H1 (cell line): ENCODE data around the gene MEGF11. TPM values are rescaled to one million over a fixed set of nuclear protein-coding genes. Genes with fewer than 3 reads are reported as not detected.

Experiments
- CTCF ChIA-PET: fragments of 300-600 bp; sonication (Branson Sonifier 250); formaldehyde crosslinking; loops from one replicate; lab custom pipeline; 2021; ENCODE audit not compliant: partially characterized antibody; lab: Charles Lee
- POLR2A ChIA-PET: fragments of 300-600 bp; sonication (Branson Sonifier 250); formaldehyde crosslinking; loops from one replicate; lab custom pipeline; 2021; ENCODE audit warnings: inconsistent platforms; ENCODE audit not compliant: partially characterized antibody; lab: Charles Lee
- DNase-seq, 2 experiments: peaks; one replicate each; pipeline versions ENCODE4 v3.0.0 to v3.0.0-alpha.2; 2010 to 2022; ENCODE audit warnings: low spot score in 2 of 2, low read depth in 1 of 2, mixed read lengths in 1 of 2
- FAIRE-seq: peaks from 2 replicates; lab custom pipeline; 2011; peaks lifted over from hg19 to GRCh38; lab: Jason Lieb, UNC
- H2AFZ ChIP-seq: 2 replicates; pipeline ENCODE4 v1.8.1; 2012; ENCODE audit warnings: low read length, inconsistent platforms
- H2AK5ac ChIP-seq: 2 replicates; pipeline ENCODE4 v1.6.1; 2013; ENCODE audit warnings: low read depth, low read length
- H2BK120ac ChIP-seq: replicated peaks from 2 replicates; pipeline ENCODE3; 2013; ENCODE audit warnings: low read depth, low read length, inconsistent platforms
- H2BK12ac ChIP-seq: 2 replicates; pipeline ENCODE4 v1.6.1; 2013; ENCODE audit warnings: low read depth, low read length
- H2BK15ac ChIP-seq: 2 replicates; pipeline ENCODE4 v1.6.1; 2013; ENCODE audit warnings: low read length
- H2BK20ac ChIP-seq: 2 replicates; pipeline ENCODE4 v1.6.1; 2013; ENCODE audit warnings: low read length
- H2BK5ac ChIP-seq: 2 replicates; pipeline ENCODE4 v1.6.1; 2013; ENCODE audit warnings: low read depth, low read length
- H3K14ac ChIP-seq: 2 replicates; pipeline ENCODE4 v1.6.1; 2013; ENCODE audit warnings: inconsistent platforms; ENCODE audit not compliant: insufficient read length
- H3K18ac ChIP-seq: 2 replicates; pipeline ENCODE4 v1.6.1; 2013; ENCODE audit warnings: low read length; ENCODE audit errors: extremely low read depth
- H3K23ac ChIP-seq: 2 replicates; pipeline ENCODE4 v1.6.1; 2013; ENCODE audit warnings: inconsistent platforms; ENCODE audit not compliant: insufficient read length
- H3K23me2 ChIP-seq: 2 replicates; pipeline ENCODE4 v1.6.1; 2013; ENCODE audit warnings: low read depth, low read length
- H3K27ac ChIP-seq: 2 replicates; pipeline ENCODE4 v1.6.1; 2011; ENCODE audit warnings: low read depth, low read length, inconsistent platforms
- H3K27me3 ChIP-seq, 4 experiments: replicated peaks in 1 of 4; 1 replicate in 1 of 4; 2 replicates in 3 of 4; pipeline versions ENCODE4 v1.6.1 to v1.8.1; 2011 to 2013; ENCODE audit warnings: low read length in 3 of 4, mild to moderate bottlenecking in 3 of 4, inconsistent platforms in 2 of 4, mixed read lengths in 2 of 4, moderate library complexity in 1 of 4; ENCODE audit not compliant: control insufficient read depth in 3 of 4, insufficient read depth in 3 of 4; ENCODE audit errors: extremely low read depth in 1 of 4
- H3K36me3 ChIP-seq, 4 experiments: 2 replicates each; pipeline versions ENCODE4 v1.6.1 to v1.8.1; 2011 to 2013; ENCODE audit warnings: mild to moderate bottlenecking in 4 of 4, low read length in 3 of 4, moderate library complexity in 2 of 4, control low read depth in 1 of 4, inconsistent platforms in 1 of 4; ENCODE audit not compliant: insufficient read depth in 4 of 4, control insufficient read depth in 2 of 4
- H3K4ac ChIP-seq: replicated peaks from 2 replicates; pipeline ENCODE3; 2013; ENCODE audit warnings: low read length, low read depth, mixed read lengths, inconsistent platforms; ENCODE audit not compliant: insufficient read length
- H3K4me1 ChIP-seq, 4 experiments: replicated peaks in 1 of 4; 1 replicate in 1 of 4; 2 replicates in 3 of 4; pipeline versions ENCODE4 v1.6.1 to v1.8.1; 2011 to 2013; ENCODE audit warnings: low read length in 3 of 4, inconsistent platforms in 2 of 4, mixed read lengths in 1 of 4; ENCODE audit not compliant: insufficient read depth in 4 of 4, control insufficient read depth in 3 of 4
- H3K4me2 ChIP-seq, 2 experiments: 2 replicates each; pipeline versions ENCODE4 v1.6.1 to v1.8.1; 2011 to 2013; ENCODE audit warnings: low read depth in 2 of 2, low read length in 2 of 2, control low read depth in 1 of 2, inconsistent platforms in 1 of 2, mild to moderate bottlenecking in 1 of 2; ENCODE audit not compliant: insufficient read depth in 1 of 2
- H3K4me3 ChIP-seq, 4 experiments: fragments of 200-600, 300-600 bp in 1 of 4; sonication (generic), shearing (Covaris generic), sonication (Bioruptor Twin) in 1 of 4; 2 replicates each; pipeline versions ENCODE4 v1.5.1 to v1.8.1; 2011 to 2016; ENCODE audit warnings: low read length in 4 of 4, low read depth in 3 of 4, control low read depth in 2 of 4, inconsistent platforms in 2 of 4, mild to moderate bottlenecking in 2 of 4, mixed read lengths in 1 of 4, moderate library complexity in 1 of 4; ENCODE audit not compliant: insufficient read depth in 2 of 4; ENCODE audit errors: extremely low read depth in 1 of 4
- H3K56ac ChIP-seq: replicated peaks from 2 replicates; pipeline ENCODE3; 2013; ENCODE audit warnings: low read depth, mild to moderate bottlenecking, mixed read lengths, low read length, inconsistent platforms; ENCODE audit not compliant: insufficient read length
- H3K79me1 ChIP-seq: 2 replicates; pipeline ENCODE4 v1.6.1; 2013; ENCODE audit warnings: low read depth, low read length, control low read depth
- H3K79me2 ChIP-seq, 2 experiments: 2 replicates each; pipeline versions ENCODE4 v1.6.1 to v1.8.1; 2012 to 2013; ENCODE audit warnings: low read length in 2 of 2, mild to moderate bottlenecking in 2 of 2, inconsistent platforms in 1 of 2; ENCODE audit not compliant: insufficient read depth in 2 of 2, control insufficient read depth in 1 of 2
- H3K9ac ChIP-seq, 4 experiments: replicated peaks in 1 of 4; 1 replicate in 1 of 4; 2 replicates in 3 of 4; pipeline versions ENCODE4 v1.6.1 to v1.8.1; 2011 to 2013; ENCODE audit warnings: low read depth in 3 of 4, low read length in 3 of 4, control low read depth in 2 of 4, mild to moderate bottlenecking in 2 of 4, moderate library complexity in 2 of 4, inconsistent platforms in 1 of 4; ENCODE audit errors: extremely low read depth in 1 of 4
- H3K9me3 ChIP-seq, 2 experiments: 2 replicates each; pipeline versions ENCODE4 v1.6.1 to v1.8.1; 2012 to 2013; ENCODE audit warnings: mild to moderate bottlenecking in 2 of 2, moderate library complexity in 2 of 2, control low read depth in 1 of 2, inconsistent platforms in 1 of 2, low read depth in 1 of 2, low read length in 1 of 2, mixed read lengths in 1 of 2; ENCODE audit not compliant: insufficient read depth in 2 of 2
- H4K20me1 ChIP-seq, 2 experiments: replicated peaks in 1 of 2; 2 replicates each; pipeline versions ENCODE3 to v1.8.1; 2011 to 2013; ENCODE audit warnings: inconsistent platforms in 2 of 2, low read length in 2 of 2, mild to moderate bottlenecking in 1 of 2; ENCODE audit not compliant: insufficient read depth in 2 of 2, control insufficient read depth in 1 of 2
- H4K5ac ChIP-seq: 2 replicates; pipeline ENCODE4 v1.6.1; 2013; ENCODE audit warnings: low read length, low read depth, mixed read lengths, inconsistent platforms; ENCODE audit not compliant: insufficient read length
- H4K8ac ChIP-seq: 2 replicates; pipeline ENCODE4 v1.8.0; 2013; ENCODE audit warnings: mild to moderate bottlenecking, moderate library complexity, low read length, inconsistent platforms; ENCODE audit not compliant: insufficient read depth; ENCODE audit errors: extremely low read depth
- H4K91ac ChIP-seq: replicated peaks from 2 replicates; pipeline ENCODE3; 2013; ENCODE audit warnings: low read length, mixed read lengths, inconsistent platforms; ENCODE audit not compliant: insufficient read length
- CHD7 ChIP-seq: fragments of 300-600 bp; sonication (generic); IDR thresholded peaks from 2 replicates; pipeline ENCODE4 v1.7.1; 2012; ENCODE audit warnings: low read length, moderate library complexity, mild to moderate bottlenecking, inconsistent platforms; ENCODE audit not compliant: insufficient replicate concordance
- WGBS, 2 experiments: shearing (Covaris generic) in 1 of 2; methylation state at CpG; one replicate each; pipeline versions ENCODE4 v1.1.6 to v1.1.7; 2013 to 2015; ENCODE audit warnings: low lambda C conversion rate in 2 of 2, mixed read lengths in 2 of 2, inconsistent platforms in 1 of 2, low coverage in 1 of 2, missing lambda C conversion rate in 1 of 2; ENCODE audit not compliant: insufficient replicate concordance in 2 of 2, insufficient coverage in 1 of 2, insufficient read length in 1 of 2; ENCODE audit errors: extremely low coverage in 1 of 2, missing lambda C conversion rate in 1 of 2; 5-methylcytosine and 5-hydroxymethylcytosine counted together
- polyA plus RNA-seq, 7 experiments: library from polyadenylated mRNA; depleted of rRNA in 3 of 7; stranded (reverse) in 5 of 7; unstranded in 2 of 7; fragments of >200 nt in 5 of 7; fragments of 200-250 nt in 2 of 7; gene quantifications; 1 replicate in 5 of 7; 2 replicates in 1 of 7; 4 replicates in 1 of 7; pipeline versions ENCODE4 v1.2.1 to v1.2.3, GENCODE V29; 2011 to 2013; ENCODE audit warnings: missing spikeins in 2 of 7, mixed read lengths in 2 of 7
- total RNA-seq: library from RNA; stranded (reverse); fragmentation: NEBNext Ultra II Directional; extraction: Animal tissue kit (Norgen Biotek cat#: 25700); gene quantifications from 2 replicates; pipeline ENCODE4 v1.2.1, GENCODE V29; 2021

The MEGF11 gene
- total and polyA plus RNA-seq, 2 of the 8 experiments (the other 6 are each of a cell fraction or from before 2014, with no cell fraction given), result 4.4 to 4.8 TPM

- Histone ChIP-seq H3K79me1 (no peaks in the 10 kb centered on the region), H3K14ac (no peak overlapping the region), H2BK20ac (no peak overlapping the region), H3K23ac (no peak overlapping the region), H4K8ac (no peak overlapping the region), H3K27me3 (no peaks in the 10 kb centered on the region), H3K4me2 (no peak overlapping the region), H3K56ac (no peak overlapping the region), H4K20me1 (no peaks in the 10 kb centered on the region), H2BK120ac (no peak overlapping the region), H3K4me1 (peaks cover 7 to 18% (median 9%) of the 10 kb centered on the region in 4 experiments), H4K91ac (no peak overlapping the region), H2BK5ac (no peak overlapping the region), H3K27ac (no peak overlapping the region), H3K9ac (no peak overlapping the region), H4K5ac (no peak overlapping the region), H3K36me3 (no peaks in the 10 kb centered on the region), H2AK5ac (no peak overlapping the region), H3K23me2 (no peaks in the 10 kb centered on the region), H3K79me2 (no peaks in the 10 kb centered on the region), H3K4me3 (no peak overlapping the region), H2AFZ (no peak overlapping the region), H2BK15ac (no peak overlapping the region), H3K18ac (no peak overlapping the region), H3K9me3 (no peaks in the 10 kb centered on the region), H2BK12ac (no peak overlapping the region), H3K4ac (no peak overlapping the region)
- FAIRE-seq (no peak), DNase-seq (no peak)
- ChIA-PET POLR2A (no interaction called here), CTCF (interaction anchor here (1.2 to 2.0 kb wide), 5 partner anchors 9 to 88 kb away, joined by 3 to 7 read pairs (median 5); no protein-coding TSS in a partner anchor)
- 90% methylated on average over 3 of the region's 3 CpGs; no CpG with 5 or more reads in 1 of the 2 experiments for WGBS, 2 experiments
- no peak for TF ChIP-seq CHD7
Measured at GRCh38 chr15:66103293-66103590, 150.3 kb downstream of the MEGF11 start.
